GM21447 (cell line): ENCODE measurements around the gene BOD1L1.

ENCODE experiments used
- ATAC-seq: cut with Tn5 transposase; IDR thresholded peaks from one replicate; pipeline ENCODE4 v1.9.1; 2021; ENCODE audit not compliant: unreplicated experiment

BOD1L1 gene

DNA sequence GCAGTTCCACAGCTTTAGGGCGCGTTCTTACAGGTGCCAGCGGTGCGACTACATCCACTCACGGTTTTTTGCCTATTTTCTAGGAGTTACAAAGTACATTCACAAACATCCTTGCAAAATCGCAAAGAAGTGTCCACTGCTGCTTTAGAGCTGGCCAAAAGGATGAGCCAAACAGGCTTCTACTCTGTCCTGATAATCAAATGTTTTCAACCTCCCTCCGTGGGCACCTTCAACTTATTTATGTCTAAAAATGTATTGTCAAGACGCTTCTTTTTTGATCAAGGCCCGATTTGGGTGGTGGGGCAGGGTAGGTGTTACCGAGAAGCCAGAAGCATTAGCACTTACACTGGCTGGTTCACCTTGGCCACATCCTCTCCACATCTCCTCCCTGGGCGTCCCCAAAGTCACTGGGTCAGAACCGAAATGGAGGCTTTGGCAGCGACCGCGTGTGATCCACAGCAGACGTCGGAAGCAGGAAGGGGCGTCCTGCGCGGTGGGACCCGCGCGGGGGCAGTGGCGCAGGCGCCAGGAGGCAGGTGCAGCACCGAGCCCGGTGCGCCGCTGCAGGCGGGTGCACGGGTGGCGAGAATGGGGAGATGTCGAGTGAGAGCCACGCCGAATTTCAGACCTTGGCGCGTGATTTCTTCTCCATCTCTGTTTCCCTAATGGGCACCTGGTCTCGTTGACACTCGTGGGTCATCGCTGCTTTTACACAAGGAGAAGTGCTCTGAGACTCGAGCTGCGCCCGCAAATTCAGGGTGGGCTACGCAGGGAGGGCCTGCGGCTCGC is 100.1 kb downstream of the BOD1L1 start:
- no peak for ATAC-seq

DNA sequence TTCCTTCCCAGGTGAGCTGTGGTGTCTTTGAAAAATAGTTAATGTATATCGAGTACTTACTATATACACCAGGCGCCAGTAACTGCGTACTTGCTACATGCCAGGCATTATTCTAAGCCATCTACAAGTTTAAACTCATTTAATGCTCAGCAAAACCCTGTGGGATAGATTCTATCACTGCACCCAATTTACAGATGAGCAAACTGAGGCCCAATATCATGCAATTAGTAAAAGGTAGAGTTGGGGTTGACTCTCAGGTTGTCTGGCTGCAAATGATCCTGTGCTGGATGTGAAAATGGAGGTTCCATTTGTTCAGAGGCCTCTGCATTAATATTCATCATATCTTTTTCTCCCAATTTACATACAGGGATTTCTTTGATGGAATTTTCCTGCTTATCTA is 100.9 kb downstream of the BOD1L1 start:
- no peak for ATAC-seq

DNA sequence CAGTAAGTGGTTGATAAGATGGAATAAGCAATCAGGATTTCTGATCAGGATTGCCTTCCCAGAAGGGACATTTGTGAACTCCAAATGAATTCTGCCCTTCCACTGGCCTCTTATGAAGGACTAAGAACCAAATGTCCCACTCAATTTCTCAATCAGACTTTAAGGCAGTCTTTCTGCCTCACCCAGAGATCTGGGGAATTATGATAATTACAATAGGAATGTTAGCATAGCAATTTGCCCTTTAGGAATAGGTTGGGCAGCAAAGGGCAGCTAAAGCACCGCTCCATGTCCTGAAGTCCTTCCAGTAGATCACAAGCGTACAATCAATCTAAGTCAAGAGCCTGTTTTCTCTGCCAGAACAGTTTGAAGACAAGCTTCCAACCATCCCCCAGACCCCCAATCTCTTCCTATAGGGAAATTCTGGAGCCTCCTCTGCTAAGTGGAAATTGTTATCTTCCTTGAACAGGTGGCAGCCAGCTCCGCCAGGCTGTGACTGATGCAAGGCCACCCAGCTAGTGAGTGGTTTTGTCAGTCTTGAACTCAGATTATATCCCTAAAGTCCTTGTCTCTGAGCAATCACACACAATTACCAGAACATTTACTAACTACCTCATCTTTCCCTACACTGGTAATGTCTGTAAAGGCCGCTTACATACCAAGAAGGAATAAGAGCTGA is 101.8 kb downstream of the BOD1L1 start:
- no peak for ATAC-seq

- no peak for ATAC-seq
Observed at GRCh38 chr4:13524504-13525243, 102.9 kb downstream of the BOD1L1 start.

- ATAC-seq: no peak
Observed at GRCh38 chr4:13523591-13524503, 103.7 kb downstream of the BOD1L1 start.

DNA sequence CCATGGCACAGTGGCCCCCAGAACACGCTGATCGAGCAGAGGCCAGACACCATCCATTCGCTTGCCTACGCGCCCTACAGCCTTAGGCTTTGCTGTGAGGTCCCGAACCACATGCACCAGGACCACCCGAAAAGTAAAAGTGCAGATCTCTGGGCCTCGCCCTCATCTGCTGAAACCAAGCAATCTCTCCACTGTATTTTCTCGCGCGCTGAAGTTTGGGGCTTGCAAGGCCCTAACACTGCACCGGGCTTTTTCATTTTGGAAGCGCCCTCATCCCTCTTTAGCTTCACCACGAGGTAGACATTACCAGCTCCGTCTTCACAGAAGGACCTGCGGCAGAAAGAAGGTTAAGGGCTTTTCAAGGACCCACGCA is 104.4 kb downstream of the BOD1L1 start:
- ATAC-seq: no peak

GRCh38 chr4:13522282-13523104 is 105.0 kb downstream of the BOD1L1 start:
- ATAC-seq: no peak

DNA sequence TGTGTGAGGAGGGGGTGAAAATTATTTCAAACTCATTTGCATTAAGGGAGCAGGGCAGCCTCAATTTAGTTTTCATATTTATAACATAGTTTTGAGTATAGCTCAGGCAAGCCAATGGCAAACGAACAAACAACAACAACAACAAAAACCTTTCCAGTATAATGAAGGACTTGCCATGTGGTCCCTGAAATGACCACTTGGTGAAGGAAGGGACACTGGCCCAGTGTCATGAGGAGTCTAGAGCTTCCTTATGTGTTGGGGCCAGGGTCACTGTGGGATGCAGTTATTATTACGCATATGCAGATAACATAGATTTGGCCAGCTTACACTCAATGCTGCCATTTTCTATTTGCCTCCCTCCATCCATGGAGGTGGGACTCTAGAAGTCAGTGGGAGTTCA is 106.5 kb downstream of the BOD1L1 start:
- no peak for ATAC-seq
